Endometrial microvascular endothelial cells (primary cell): ENCODE data around the gene ZNF606. TPM values are rescaled to one million over a fixed set of nuclear protein-coding genes. Genes with fewer than 3 reads are reported as not detected.
"Not testable (repeated sequence)": the region's sequence is repeated elsewhere in the genome, so short reads cannot be mapped to it uniquely, and the experiment has no call there.

ENCODE experiments used
- in situ Hi-C: cut with HindIII; loops from 2 replicates; pipeline ENCODE4 v1.10.0; 2017; ENCODE audit warnings: low sequenced_read_pairs, low pct_unique_long_range_greater_than_20kb; ENCODE audit errors: inconsistent ontology term
- total RNA-seq: library from RNA; depleted of rRNA; stranded (reverse); fragments of >200 nt; gene quantifications from one replicate; pipeline ENCODE4 v1.2.3, GENCODE V29; 2015; ENCODE audit errors: inconsistent ontology term

ZNF606 gene
- total RNA-seq, 1 donor from 2014 or later = 11.5 TPM

GRCh38 chr19:58020129-58020528 lies 17.5 kb upstream of the ZNF606 start:
- in situ Hi-C loops = no loop called here

GRCh38 chr19:58014141-58014540 lies 11.5 kb upstream of the ZNF606 start:
- in situ Hi-C loops = no loop called here

- in situ Hi-C loops = no loop called here
Measured at GRCh38 chr19:58010507-58010906, 7.9 kb upstream of the ZNF606 start.

- in situ Hi-C loops = no loop called here
Measured at GRCh38 chr19:58009666-58010301, 7.2 kb upstream of the ZNF606 start.

- in situ Hi-C loops = no loop called here
Measured at GRCh38 chr19:58009301-58009665, 6.7 kb upstream of the ZNF606 start.

GRCh38 chr19:58008877-58009276 lies 6.3 kb upstream of the ZNF606 start:
- in situ Hi-C loops = not testable (repeated sequence)

GRCh38 chr19:58007285-58007684 lies 4.7 kb upstream of the ZNF606 start:
- in situ Hi-C loops = no loop called here

DNA sequence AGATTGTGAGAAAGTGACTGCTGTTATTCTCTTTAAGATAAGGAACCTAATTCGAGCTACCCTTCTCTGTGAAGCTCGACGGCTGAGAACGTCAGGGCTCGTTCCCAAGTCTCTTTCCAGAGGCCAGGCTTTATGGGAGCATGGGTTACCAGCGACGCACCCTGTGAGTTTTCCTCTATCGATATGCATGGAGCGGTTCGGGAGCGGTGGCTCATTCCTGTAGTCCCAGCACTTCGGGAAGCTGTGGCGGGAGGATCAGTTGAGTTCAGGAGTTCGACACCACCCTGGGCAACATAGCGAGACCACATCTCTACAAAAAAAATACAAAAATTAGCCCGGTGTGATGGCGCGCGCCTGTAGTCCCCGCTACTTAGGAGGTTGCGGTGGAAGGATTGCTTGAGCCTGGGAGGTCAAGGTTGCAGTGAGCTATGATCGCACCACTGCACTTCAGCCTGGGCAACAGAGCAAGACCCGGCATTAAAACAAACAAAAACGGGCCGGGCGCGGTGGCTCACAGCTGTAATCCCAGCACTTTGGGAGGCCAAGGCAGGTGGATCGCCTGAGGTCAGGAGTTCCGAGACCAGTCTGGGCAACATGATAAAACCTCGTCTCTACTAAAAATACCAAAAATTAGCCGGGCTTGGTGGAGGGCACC lies 681 bp upstream of the ZNF606 start:
- in situ Hi-C loops = no loop called here

DNA sequence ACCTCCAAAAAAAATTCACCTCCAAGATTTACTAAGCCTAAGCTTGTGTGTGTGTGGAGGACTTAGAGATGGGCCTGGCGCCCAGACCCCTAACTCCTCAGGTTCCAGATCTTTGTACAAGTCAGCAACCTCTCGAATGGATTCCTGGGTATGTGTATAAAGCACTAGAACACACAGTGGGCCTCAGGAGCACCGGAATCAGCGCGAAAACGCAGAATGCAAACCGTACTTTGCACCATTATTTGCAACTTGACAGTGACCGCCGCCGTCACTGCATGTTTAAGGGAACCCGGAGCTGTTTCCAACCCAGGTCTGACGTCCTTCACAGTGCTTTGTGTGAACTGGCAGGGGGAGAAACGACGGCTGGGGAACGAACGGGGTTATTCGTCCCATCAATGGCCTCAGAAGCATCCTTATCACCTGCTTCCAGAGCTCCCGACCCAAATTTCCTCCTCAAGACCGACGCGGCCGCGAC lies 688 bp downstream of the ZNF606 start:
- in situ Hi-C loops = no loop called here

- in situ Hi-C loops = no loop called here
Measured at GRCh38 chr19:58000677-58001076, 1.9 kb downstream of the ZNF606 start.

- in situ Hi-C loops = no loop called here
Measured at GRCh38 chr19:57992841-57993240, 9.8 kb downstream of the ZNF606 start.

DNA sequence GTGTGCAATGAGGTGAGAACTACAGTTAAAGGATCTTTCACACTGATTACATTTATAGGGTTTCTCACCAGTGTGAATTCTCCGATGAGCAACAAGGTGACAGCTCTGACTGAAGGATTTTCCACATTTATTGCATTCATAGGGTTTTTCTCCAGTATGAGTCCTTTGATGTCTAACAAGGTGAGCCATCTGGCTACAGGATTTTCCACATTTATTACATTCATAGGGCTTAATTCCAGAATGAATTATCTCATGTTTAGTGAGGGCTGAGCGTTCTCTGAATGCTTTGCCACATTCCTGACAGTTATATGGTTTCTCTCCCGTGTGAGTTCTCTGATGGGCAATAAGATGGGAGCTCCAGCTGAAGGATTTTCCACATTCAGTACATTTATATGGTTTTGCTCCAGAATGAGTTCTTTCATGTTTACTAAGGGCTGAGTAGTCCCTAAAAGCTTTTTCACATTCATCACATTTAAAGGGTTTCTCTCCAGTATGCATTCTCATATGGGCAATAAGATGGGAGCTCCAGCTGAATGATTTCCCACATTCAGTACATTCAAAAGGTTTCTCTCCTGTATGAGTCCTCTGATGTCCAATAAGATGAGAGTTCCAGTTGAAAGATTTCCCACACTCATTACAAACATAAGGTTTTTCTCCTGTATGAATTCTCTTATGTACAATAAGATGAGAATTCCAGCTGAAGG lies 23.9 kb downstream of the ZNF606 start:
- in situ Hi-C loops = no loop called here

- in situ Hi-C loops = no loop called here
Measured at GRCh38 chr19:57974434-57974833, 28.2 kb downstream of the ZNF606 start, which contains the start of gene C19orf18. C19orf18 (minus strand) TSS chr19:57974534; CDS start chr19:57974432, 102 bp downstream.

GRCh38 chr19:57964761-57965160 lies 37.9 kb downstream of the ZNF606 start:
- in situ Hi-C loops = no loop called here

DNA sequence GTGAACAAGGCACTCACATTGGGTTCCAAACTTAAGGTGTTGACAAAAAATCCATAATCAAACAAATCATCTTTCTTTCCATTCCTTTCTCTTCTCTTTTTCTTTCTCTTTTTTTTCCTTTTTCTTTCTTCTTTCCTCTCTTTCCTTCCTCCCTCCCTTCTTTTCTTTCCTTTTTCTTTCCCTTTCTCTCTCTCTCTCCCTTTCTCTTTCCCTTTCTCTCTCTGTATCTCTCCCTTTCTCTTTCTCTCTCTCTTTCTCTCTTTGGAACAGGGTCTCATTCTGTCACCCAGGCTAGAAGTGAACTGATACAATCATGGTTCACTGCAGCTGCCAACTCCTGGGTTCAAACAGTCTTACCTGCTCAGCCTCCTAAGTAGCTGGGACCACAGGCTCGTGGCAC lies 40.8 kb downstream of the ZNF606 start:
- in situ Hi-C loops = no loop called here

- in situ Hi-C loops = no loop called here
Measured at GRCh38 chr19:57954996-57955395, 47.6 kb downstream of the ZNF606 start.

DNA sequence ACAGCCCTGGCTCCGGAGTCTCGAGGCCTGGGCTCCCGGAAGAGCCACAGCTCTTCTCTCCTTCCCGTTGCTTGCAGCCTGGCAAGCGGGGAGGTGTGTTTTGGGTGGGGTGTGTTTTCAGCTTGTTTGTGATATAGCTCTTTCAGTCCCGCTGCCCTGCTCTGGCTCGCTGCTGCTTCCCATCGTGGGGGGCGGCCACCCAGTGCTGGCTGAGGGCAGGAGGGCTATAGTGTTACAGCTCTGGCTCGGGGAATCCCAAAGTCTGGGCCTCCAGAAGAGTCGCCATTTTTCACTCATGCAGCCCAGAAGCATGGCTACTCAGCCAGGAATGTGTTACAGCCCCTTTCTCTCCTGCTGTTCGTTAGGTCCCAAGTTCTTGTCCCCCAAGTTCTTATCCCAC lies 52.9 kb downstream of the ZNF606 start:
- in situ Hi-C loops = no loop called here

DNA sequence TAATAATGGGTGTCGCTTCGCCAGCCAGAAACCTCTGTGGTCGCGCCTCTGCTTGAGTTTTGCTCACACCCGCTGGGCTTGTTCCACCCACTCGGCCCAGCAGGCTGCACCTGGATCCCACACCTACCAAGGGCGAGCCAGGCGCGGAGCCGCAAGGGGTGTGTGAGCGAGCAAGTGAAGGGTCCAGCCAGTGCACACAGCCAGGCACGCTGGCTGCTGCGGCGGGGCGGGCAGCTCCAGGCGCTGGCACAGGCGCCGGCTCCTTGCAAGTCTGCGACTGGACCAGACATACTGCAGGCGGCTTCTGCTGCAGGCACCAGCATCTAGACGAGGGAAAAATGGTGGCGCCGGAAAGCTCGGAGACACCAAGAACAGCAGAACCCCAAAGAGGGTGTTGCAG lies 53.3 kb downstream of the ZNF606 start:
- in situ Hi-C loops = no loop called here

GRCh38 chr19:57947419-57948134 lies 55.0 kb downstream of the ZNF606 start, which contains the start of gene ZNF256:
ZNF256 (minus strand) TSS chr19:57947706; CDS start chr19:57947474, 232 bp downstream.
- in situ Hi-C loops = no loop called here
